ENCODE results near the gene LAPTM4A.

DNA sequence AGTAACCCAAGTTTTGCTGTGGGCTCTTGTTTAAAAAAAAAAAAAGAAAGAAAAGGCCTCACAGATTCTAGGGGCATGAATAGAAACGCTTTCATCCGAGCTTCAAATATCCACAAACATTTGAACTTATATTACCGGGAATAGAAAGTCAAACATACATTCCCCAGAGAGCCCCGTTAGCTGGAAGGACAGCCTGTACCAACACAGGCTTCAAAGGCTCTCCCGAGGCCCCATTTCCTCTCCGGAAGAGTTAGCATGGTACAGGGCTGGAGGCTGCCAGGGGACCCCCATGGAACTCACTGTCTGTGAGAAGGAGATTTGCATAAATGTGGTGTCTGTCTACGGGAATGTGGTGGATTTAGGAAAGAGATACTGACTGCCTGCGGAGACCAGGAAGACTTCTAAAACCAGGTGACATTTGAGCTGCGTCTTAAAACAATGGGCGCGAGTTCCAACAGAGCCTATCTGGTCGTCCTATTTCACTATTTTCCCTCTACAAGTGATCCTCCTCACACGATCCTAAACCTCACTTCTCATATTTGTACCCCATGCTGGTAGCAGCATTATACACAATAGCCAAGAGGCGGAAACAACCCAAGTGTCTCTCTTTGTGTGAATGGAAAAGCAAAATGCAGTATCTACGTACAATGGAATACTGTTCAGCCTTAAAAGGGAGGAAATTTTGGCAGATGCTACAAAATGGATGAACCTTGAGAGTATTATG lies 38.1 kb downstream of the LAPTM4A start:
- TF ChIP-seq, protein P1, sequence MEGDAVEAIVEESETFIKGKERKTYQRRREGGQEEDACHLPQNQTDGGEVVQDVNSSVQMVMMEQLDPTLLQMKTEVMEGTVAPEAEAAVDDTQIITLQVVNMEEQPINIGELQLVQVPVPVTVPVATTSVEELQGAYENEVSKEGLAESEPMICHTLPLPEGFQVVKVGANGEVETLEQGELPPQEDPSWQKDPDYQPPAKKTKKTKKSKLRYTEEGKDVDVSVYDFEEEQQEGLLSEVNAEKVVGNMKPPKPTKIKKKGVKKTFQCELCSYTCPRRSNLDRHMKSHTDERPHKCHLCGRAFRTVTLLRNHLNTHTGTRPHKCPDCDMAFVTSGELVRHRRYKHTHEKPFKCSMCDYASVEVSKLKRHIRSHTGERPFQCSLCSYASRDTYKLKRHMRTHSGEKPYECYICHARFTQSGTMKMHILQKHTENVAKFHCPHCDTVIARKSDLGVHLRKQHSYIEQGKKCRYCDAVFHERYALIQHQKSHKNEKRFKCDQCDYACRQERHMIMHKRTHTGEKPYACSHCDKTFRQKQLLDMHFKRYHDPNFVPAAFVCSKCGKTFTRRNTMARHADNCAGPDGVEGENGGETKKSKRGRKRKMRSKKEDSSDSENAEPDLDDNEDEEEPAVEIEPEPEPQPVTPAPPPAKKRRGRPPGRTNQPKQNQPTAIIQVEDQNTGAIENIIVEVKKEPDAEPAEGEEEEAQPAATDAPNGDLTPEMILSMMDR (IDR thresholded peaks at IDR 0.05), result no peak
- no peak for TF ChIP-seq ZFX (IDR thresholded peaks at IDR 0.05; ENCODE audit: borderline replicate concordance)
